ENCODE results near the gene BANF1. TPM values are rescaled to one million over a fixed set of nuclear protein-coding genes. Genes with fewer than 3 reads are reported as not detected.

Gene BANF1
- total and polyA plus RNA-seq, 2 of the 13 experiments (the other 11 are each of a cell fraction or from before 2014, with no cell fraction given): 40.5 to 86.5 TPM

GRCh38 chr11:66051766-66052663 lies 49.7 kb downstream of the BANF1 start, which contains the start of gene SF3B2 (continued):
- TF ChIP-seq UBTF (CRISPR knock-in tag; IDR thresholded peaks at IDR 0.05) (peak; percentile 94), NAIF1 (CRISPR knock-in tag; IDR thresholded peaks at IDR 0.05; ENCODE audit: borderline replicate concordance) (peak; percentile 86), ZBTB10 (CRISPR knock-in tag; IDR thresholded peaks at IDR 0.05; ENCODE audit: borderline replicate concordance) (no peak), NBN (conservative IDR thresholded peaks at IDR 0.05) (no peak), GZF1 (CRISPR knock-in tag; IDR thresholded peaks at IDR 0.05) (no peak), ZNF720 (CRISPR knock-in tag; IDR thresholded peaks at IDR 0.05) (no peak), ZNF850 (CRISPR knock-in tag; conservative IDR thresholded peaks at IDR 0.05) (peak; percentile 41; the same call in 1 of the 2 replicates), AHR (CRISPR knock-in tag; IDR thresholded peaks at IDR 0.05) (0 out of 2 replicates have a peak, but pooled peaks have one; percentile 24), MXD4 (CRISPR knock-in tag; IDR thresholded peaks at IDR 0.05) (peak; percentile 62), ZNF382 (CRISPR knock-in tag; IDR thresholded peaks at IDR 0.05; ENCODE audit: borderline replicate concordance) (no peak), ZNF407 (CRISPR knock-in tag; IDR thresholded peaks at IDR 0.05; ENCODE audit: not compliant biosample characterization) (peak; percentile 23), EZH2 (conservative IDR thresholded peaks at IDR 0.05; ENCODE audit: low read depth, low read length) (no peak), ZNF432 (CRISPR knock-in tag; IDR thresholded peaks at IDR 0.05; ENCODE audit: borderline replicate concordance) (no peak), NONO (IDR thresholded peaks at IDR 0.05) (no peak), NONO (CRISPR knock-in tag; conservative IDR thresholded peaks at IDR 0.05) (peak; percentile 78), MED1 (CRISPR knock-in tag; IDR thresholded peaks at IDR 0.05) (peak; percentile 76)

Measured in HepG2 (cell line).